ENCODE results near the gene AHCYL1.

GRCh38 chr1:109935451-109935900 is 49.1 kb upstream of the AHCYL1 start:
- TF ChIP-seq CTCF (IDR thresholded peaks at IDR 0.05) (no peak), EZH2 (IDR thresholded peaks at IDR 0.05; ENCODE audit: borderline replicate concordance, insufficient read depth, low read depth, low read length, poor library complexity, severe bottlenecking) (no peak)

All from B cell (primary cell).